HG03060 (cell line): ENCODE results near the gene NARF.

ENCODE experiments used
- ATAC-seq: cut with Tn5 transposase; IDR thresholded peaks from one replicate; pipeline ENCODE4 v1.9.1; 2021; ENCODE audit warnings: low read depth, moderate number of reproducible peaks; ENCODE audit not compliant: unreplicated experiment

The NARF gene

GRCh38 chr17:82433560-82434215 is 24.9 kb upstream of the NARF start:
- no peak for ATAC-seq

DNA sequence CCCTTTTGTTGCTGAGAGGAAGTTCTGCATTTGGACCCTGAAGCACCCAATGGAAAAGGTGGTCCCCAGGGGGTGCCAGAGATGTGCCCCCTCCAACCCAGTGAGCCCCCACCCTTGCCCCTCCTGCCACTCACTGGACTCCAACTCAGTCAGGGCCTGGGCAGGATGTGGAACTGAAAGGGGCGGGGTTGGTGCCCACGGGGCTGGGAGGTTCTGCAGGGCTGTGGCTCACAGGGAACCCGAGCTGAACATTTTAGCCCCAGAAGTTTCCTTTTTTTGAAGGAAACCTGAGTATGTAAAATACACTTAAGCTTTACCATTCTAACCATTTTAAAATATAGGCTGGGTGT is 24.4 kb upstream of the NARF start:
- ATAC-seq, result no peak

GRCh38 chr17:82435103-82435502 is 23.4 kb upstream of the NARF start:
- ATAC-seq, result no peak

GRCh38 chr17:82435601-82436583 is 22.6 kb upstream of the NARF start:
- no peak for ATAC-seq

DNA sequence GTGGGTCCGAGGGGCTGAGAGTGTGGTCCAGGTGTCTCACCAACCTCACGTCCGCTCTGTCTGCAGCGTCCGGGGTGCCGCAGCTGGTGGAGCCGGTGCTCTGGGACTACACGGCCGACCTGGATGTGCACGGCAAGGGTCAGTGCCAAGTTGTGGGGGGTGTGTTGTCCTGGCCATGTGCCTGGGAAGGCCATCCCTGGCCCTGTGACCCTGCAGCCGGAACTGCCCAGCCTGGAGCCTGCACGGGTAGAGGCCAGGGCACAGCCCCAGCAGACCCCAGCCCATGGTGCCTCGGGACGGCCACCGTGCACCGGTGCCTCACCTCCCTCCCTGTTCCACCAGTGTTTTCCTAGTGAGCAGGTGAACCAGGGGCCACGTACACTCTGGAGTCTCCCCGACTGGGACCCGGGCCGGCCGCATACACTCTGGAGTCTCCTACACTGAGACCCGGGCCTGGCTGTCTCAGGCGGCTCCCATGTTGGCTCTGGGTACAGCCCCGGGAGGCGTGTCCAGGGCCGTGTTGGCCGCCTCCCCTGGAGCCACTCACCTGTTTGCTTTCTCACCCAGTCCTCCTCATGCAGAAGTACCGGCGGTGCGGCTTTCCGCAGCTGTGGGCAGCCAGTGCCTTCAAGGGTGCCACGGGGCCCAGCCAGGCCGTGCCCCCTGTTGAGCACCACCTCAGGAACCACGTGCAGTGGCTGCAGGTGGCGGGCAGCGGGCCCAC is 21.8 kb upstream of the NARF start:
- ATAC-seq, result no peak

DNA sequence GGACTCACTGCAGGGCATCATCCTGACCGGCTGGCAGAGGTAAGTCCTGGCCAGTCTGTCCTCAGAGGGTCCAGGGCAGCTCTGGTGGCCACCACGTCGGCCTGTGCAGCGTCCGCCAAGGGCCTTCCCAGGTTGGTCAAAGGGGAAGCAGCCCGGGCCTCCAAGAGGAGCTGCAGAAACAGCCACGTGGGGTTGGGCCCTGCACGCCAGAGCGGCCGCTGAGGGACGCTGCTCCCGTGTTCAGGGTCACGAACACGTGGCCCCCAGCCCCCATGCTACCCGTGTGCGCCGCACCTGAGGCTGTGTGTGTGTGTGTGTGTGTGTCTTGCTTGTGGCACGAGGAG is 21.2 kb upstream of the NARF start:
- no peak for ATAC-seq

- ATAC-seq, result no peak
These were observed 19.9 kb upstream of the NARF start for GRCh38 chr17:82438401-82439193.

GRCh38 chr17:82439194-82439828 is 19.2 kb upstream of the NARF start:
- ATAC-seq, result no peak

- ATAC-seq, result no peak
These were observed 18.6 kb upstream of the NARF start for GRCh38 chr17:82439829-82440365.

DNA sequence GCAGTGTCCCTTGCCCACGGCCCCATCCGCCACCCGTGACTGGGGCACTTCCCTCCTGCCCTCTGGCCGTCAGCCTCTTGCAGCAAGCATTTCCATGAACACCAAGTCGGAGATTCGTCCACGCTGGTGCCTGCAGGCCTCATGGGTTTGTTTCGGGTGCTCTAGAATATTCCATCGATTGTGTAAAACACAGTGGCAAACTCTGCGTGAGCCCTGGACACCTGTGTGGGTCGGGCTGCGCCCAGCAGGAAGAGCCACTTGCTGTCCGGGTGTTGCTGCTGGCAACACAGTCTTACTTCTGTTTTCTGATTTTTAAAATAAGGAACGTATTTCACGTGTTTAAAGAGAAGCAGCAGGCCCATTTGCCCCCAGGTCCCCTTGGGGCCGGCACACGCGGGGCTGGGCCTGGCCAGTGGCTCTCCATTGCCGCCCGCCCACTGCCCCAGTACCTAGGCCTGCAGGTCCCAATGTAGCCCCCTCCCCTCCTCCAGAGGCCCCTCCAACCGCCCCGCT is 18.0 kb upstream of the NARF start:
- no peak for ATAC-seq

DNA sequence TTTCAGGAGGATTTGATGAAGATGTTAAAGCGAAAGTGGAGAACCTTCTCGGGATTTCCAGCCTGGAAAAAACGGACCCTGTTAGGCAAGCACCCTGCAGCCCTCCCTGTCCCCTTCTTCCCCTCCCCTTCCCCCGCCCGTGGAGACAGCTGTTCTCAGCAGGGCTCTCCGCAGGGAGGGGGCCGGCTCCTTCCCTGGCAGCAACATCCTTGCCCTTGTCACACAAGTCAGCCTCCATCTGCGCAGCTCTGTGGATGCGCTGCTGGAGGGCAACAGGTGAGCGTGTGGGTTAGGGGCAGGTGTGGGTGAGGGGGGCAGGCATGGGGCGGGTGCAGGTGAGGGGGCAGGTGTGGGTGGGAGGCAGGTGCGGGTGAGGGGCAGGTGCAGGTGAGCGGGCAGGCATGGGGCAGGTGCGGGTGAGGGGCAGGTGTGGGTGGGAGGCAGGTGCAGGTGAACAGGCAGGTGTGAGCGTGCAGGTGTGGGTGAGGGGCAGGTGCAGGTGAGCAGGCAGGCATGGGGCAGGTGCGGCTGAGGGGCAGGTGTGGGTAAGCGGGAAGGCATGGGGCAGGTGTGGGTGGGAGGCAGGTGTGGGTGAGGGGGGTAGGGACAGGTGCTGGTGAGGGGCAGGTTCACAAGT is 17.4 kb upstream of the NARF start:
- ATAC-seq, result no peak

DNA sequence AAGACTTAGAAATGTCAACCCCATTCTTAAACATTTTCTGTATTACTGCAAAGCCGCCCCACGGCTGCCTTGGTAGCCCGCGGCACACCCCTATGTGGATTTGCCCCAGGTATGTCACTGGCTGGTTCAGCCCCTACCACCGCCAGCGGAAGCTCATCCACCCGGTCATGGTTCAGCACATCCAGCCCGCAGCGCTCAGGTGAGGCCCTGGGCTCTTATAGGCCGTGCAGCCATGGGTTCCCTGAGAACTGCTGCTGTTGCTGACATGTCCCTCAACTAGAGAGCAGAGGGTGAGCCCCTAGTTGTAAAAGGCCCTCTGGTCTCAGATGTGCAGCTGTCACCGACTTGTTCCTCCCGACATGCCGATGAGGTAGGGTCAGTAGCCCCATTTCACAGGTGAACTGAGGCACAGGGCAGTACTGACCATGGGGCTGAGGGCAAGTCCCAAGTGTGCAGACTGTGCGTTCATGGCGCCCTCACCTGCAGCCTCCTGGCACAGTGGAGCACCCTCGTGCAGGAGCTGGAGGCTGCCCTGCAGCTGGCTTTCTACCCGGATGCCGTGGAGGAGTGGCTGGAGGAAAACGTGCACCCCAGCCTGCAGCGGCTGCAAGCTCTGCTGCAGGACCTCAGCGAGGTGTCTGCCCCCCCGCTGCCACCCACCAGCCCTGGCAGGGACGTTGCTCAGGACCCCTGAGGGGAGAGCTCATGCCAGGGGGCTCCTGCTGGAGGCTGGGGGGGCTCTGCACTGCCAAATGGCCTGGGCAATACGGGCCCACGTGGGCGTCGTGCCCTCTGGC is 16.7 kb upstream of the NARF start:
- ATAC-seq, result no peak

DNA sequence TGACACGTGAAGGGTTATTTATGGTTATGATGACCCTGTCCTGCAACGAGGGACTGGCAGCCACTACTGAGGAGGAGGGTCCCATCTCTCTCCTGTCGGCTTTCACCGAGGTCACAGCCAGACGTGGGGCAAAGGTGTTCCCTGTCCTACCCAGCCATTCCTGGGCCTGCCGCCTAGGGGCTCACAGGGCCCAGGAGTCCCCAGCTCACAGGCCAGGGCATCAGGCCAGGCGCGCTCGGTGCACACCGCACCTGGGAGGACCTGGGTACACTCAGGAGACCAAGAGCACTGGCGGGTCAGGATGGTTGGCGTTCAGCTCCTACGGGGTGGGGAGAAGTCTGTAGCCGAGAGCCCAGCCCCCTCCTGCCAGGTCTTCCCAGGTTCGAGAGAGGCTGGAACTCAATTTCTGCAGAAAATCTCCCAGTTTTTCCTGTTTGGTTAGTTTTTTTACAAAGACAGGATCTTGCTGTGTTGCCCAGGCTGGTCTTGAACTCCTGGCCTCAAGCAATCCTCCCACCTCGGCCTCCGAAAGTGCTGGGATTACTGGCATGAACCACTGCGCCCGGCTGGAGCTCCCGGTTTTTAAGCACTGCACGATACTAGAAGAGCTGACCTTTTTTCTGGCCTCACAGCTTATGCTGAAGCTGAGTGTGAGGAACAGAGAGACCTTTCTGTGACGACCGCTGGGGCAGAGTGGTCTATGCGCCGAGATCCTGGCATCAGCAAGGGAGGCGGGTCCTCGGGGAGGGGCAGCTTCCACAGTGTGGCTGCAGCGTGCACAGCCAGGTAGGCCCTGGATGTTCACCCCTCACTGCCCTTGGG is 15.7 kb upstream of the NARF start:
- no peak for ATAC-seq

DNA sequence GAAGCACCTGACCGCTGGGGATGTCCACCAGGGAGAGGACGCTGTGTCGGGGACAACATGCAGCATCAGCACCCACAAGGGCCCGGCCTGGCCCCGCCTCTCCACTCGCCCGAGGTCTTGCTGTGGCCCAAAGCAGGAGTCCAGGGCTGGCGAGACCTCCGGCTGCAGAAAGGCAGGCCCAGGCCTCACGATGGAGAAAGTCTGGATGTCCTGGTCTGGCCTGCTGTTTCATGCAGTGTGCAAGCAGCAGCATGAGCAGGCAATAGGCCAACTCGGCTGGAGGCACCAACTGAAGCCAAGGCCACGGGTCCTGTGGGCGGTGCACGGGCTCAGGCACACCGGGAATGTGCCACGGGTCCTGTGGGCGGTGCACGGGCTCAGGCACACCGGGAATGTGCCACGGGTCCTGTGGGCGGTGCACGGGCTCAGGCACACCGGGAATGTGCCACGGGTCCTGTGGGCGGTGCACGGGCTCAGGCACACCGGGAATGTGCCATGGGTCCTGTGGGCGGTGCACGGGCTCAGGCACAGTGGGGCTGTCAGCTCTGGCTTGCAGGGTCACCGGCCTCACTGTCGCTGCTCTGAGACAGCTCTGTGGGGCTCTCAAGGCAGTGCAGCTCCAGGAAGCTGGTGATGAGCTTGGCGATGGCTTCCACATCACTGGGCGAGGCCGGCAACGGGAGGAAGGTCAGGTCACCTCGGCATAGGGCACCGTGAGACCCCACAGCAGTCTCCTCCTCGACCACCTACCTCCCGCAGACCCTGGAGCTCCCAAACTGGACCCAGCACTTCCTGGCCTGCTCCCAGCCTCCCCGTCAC is 14.9 kb upstream of the NARF start:
- ATAC-seq, result no peak

DNA sequence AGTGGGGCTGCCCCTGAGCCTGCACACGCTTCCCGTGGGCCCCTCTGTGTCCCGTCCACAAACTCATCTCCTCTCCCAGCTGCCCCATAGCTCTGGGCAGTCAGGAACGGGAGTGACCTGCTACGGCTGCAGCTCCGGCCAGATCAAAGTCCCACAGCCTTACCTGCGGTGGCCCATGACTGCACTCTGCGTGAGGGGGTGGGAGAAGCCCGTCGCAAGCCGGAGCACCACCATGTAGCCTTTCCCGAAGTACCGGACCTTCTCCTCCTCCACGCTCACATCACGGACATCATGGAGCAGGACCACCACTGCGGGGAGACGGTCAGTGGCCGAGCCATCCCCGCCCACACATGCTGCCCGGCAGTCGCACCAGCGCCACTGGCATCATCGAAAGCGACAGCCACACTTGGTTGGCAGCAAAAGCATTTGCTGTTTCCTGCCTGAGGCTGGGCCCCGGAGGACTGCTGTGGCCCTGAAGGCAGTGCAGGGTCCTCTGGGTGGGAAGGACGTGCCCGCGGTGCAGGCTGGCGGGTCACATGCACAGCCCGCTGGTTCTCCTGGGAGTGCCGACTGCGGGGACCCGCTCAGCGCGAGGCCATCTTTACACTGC is 14.2 kb upstream of the NARF start:
- ATAC-seq, result no peak

DNA sequence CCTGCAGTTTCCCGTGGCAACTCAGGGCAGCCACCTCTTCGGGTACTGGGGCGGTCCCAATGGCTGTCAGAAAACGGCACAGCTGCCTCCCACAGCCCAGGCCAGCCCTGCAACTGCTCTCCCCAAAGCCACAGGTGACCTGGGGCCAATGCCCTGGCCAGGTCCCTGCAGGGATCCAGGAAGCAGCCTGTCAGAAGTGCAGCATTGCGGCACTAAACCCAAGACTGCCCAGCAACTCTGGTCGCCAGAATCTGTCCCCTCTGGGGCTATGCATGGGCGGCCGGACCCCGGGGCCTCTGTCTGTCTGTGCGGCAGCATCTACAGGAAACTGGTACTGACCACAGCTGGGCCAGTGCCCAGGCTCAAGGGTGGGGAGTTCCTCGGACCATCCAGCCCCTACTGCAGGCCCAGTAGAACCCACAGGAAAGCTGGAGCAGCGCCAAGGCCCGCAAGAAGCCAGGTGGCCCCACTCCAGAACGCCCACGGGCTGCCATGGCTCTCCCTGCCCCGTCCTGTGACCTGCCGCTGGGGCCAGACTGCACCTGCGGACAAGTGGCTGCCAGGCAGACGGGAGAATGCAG is 13.5 kb upstream of the NARF start:
- ATAC-seq, result no peak
